Right lung (tissue), 5 donors: Measurements from ENCODE around the gene HMOX1. TPM values are rescaled to one million over a fixed set of nuclear protein-coding genes. Genes with fewer than 3 reads are reported as not detected.
"Not testable (repeated sequence)": the region's sequence is repeated elsewhere in the genome, so short reads cannot be mapped to it uniquely, and the experiment has no call there.

ENCODE experiments used
- DNase-seq, 2 donors: peaks; one replicate each; pipeline ENCODE4 v3.0.0-alpha.2; 2013
- polyA plus RNA-seq, 5 donors: library from polyadenylated mRNA; unstranded; fragments of 120-200 nt; gene quantifications; one replicate each; pipeline versions ENCODE4 v1.2.1 to v1.2.3, GENCODE V29; 2013; ENCODE audit warnings: inconsistent platforms in 1 of 5, low replicate concordance in 1 of 5; ENCODE audit not compliant: insufficient read length in 5 of 5, insufficient read depth in 1 of 5

HMOX1 gene
- polyA plus RNA-seq, 5 donors = 7.1 to 22.9 (median 10.5) TPM

- DNase-seq = no peak
Observed at GRCh38 chr22:35378621-35379020, 2.3 kb upstream of the HMOX1 start.

DNA sequence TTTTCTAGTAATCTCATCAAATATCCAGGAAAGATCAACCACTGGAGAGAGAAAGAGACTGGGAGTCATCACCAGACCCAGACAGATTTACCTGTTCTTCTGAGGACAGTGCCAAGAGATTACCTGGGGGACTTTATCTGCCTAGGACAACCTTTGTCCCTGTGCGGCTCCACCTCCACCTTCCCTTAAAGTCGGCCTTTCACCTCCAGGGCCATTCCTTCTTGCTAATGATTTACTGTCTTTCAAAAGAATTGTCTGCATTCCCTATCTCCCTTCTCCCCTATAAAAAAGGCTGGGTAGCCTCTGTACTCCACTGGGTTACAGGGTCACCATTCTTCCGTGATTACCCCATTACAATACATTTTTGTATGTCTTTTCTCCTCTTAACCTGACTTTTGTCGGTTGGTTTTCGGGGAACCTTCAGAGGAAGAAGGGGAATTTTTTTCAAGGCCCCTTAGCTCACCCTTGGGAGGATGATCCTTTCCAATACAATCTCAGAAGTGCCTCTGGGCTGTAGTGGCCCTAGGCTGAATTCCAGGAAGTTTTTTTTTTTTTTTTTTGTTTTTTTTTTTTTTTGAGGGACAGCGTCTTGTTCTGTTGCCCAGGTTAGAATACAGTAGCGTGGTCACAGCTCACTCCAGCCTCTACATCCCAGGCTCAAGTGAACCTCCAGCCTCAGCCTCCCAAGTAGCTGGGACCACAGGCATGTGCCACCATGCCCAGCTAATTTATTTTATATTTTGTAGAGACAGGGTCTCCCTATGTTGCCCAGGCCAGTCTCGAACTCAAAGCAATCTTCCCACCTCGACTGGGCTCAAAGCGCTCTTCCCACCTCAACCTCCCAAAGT, 1.5 kb upstream of the HMOX1 start:
- no peak for DNase-seq

GRCh38 chr22:35380013-35380412, 883 bp upstream of the HMOX1 start:
- DNase-seq = no peak

- DNase-seq = no peak
Observed at GRCh38 chr22:35381424-35382009, 621 bp downstream of the HMOX1 start.

DNA sequence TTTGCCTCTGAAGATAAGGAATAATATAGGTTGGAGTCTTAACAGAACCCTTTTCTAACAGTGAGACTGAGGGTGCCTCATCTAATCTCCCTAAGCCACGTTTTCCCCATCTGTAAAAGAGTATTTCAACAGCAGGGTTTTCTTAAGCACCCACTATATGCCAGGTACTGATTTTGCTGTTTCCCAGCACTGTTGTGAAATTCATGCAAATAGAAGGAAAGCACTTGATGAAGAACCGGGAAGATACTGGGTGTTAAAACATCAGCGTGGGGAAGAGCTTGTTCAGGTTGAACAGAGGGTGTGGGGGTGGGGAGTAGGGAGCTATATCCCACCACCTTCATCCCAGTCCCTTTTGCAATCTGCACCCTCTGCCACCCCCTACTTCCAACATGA, 2.8 kb downstream of the HMOX1 start:
- DNase-seq = no peak

DNA sequence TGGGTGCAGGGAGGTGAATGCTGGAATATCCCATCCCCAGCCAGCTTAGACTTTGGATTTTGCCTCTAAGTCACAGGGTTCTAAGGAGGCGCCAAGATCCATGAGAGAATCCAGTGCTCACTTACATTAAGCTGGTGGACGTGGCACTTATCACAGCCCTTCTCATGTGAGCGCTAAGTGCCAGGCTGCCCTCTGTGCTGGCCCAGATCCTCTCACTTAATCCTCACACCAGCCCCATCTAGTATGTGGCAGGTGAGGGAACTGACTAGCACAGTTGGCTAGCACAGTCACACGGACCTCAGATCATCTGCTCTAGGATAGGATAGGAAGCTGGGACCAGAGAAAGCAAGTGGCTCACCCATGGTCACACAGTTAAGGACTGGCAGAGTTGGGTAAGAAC, 3.6 kb downstream of the HMOX1 start:
- DNase-seq = no peak

DNA sequence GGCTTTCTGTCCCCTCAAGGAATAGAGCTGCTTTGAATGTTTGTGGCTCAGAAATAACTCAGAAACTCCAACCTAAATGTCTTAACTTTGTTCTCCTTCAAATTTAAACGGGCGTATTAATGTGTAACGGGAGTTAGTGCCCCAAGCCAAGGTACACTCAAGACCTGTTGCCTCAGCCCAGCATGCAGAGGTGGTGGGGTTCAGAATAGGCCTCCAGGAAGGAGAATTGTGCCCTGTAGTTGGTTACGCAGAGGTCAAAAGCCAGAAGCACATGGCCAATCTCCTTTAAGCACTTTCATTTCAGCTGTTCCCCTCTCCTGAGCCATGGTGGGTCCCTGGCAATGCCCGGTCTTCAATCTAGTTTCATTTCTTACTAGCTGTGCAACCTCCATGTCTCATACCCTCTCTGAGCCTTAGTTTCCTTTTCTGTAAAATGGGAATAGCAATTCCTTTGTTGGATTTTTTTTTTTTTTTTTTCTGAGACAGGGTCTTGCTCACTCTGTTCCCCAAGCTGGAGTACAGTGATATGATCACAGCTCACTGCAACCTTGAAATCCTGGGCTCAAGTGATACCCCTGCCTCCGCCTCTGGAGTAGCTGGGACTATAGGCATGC, 4.2 kb downstream of the HMOX1 start:
- no peak for DNase-seq

- no peak for DNase-seq
Observed at GRCh38 chr22:35386670-35387288, 5.9 kb downstream of the HMOX1 start.

DNA sequence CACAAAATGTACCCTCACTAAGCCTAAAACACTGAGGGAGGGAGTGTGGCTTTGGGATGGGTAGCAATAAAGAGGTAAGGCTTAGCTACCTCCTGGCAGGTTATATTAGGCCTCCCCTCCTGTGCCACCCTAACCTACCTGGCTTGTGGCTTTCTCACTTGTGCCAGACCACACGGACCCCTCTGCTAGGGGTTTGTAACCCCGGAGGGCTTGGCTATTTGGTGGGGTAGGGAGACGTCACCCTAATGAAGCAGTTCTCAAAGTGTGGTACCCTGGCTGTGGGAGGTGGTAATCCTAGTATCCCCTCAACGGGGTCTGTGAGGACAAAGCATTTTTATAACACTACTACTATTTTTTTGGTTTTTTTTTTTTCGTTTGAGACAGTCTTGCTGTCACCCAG, 10.0 kb downstream of the HMOX1 start:
- DNase-seq = no peak

GRCh38 chr22:35392357-35392756, 11.5 kb downstream of the HMOX1 start:
- DNase-seq = no peak

- no peak for DNase-seq
Observed at GRCh38 chr22:35393116-35394010, 12.5 kb downstream of the HMOX1 start.

DNA sequence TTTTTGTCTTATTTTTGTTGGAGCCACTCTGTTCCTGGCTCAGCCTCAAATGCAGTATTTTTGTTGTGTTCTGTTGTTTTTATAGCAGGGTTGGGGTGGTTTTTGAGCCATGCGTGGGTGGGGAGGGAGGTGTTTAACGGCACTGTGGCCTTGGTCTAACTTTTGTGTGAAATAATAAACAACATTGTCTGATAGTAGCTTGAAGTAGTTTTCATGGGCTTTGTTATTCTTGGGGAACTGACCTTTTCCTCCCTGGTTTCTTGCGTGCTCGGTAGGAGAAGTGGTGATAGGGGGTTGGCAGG, 13.1 kb downstream of the HMOX1 start:
- no peak for DNase-seq

DNA sequence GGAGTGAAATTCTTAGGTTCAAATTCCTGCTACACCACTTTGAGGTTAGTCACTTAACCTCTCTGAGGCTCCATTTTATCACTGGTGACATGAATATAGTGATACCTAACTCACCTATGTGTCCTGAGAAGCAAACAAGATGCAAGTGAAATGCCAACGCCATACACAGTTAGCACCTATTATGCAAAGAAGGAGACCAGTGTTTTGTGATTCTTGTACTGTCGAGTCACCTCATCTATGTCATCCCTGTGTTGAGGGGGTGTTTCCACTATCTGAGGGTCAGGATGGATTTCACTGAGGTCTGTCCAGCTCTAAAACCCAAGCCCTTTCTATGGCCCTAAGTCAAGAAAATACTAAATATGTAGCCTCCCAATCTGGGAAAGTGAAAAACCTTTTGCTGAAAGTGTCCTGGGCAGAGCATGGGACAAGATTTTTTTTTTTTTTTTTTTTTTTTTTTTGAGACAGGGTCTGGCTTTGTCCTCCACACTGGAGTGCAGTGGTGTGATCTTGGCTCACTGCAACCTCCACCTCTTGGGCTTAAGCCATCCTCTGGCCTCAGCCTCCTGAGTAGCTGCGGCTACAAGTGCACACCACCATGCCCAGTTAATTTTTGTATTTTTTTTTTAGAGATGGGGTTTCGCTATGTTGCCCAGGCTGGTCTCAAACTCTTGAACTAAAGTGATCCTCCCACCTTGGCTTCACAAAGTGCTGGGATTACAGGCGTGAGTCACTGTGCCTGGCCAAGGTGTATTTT, 14.1 kb downstream of the HMOX1 start:
- no peak for DNase-seq

DNA sequence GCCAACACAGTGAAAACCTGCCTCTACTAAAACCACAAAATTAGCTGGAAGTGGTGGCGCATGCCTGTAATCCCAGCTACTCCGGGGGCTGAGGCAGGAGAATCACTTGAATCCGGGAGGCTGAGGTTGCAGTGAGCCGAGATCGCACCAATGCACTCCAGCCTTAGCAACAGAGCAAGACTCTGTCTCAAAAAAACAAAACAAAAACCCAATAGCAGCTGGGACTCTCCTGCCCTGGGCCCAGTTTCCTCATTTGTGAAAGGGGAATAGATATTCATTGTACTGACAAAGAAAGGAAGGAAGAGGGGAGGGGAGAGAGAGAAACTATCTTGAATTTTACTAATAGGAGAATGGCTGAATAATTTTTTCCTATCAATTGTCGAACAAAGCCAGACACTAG, 15.7 kb downstream of the HMOX1 start:
- DNase-seq = not testable (repeated sequence)

GRCh38 chr22:35397095-35397904, 16.4 kb downstream of the HMOX1 start:
- DNase-seq = peak in 1 of 2 donors; percentile 33

DNA sequence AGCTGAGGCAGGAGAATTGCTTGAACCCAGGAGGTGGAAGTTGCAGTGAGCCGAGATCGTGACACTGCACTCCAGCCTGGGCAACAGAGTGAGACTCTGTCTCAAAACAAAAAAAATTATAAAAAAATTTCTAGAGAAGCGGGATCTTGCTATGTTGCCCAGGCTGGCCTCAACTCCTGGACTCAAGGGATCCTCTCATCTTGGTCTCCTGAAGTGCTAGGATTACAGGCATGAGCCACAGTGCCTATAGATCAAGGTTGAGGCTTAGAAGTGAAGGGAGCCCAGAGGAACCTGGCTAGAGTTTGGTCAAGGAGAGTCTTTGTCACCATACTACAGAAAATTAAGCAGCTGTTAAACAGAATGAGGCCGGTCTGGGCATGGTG, 17.7 kb downstream of the HMOX1 start:
- DNase-seq = no peak

DNA sequence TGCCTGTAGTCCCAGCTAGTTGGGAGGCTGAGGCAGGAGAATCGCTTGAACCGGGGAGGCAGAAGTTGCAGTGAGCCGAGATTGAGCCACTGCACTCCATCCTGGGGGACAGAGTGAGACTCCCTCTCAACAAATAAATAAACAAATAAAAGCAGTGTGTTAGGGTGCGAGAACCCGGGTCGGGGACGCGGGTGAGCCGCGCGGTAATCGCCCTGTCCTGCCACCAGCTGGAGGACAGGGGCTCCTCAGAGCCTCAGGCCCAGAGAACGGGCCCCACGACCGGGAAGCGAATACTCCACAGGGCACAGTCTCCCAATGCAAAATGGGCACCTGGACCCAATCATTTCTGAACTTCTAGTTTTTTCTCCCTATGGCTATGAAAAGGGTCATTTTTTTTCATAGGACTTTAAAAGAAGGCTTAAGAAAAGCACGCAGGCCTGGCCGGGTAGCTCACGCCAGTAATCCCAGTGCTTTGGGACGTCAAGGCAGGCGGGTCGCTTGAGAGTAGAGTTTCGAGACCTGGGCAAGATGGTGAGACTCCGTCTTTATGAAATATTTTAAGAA, 18.3 kb downstream of the HMOX1 start:
- DNase-seq = no peak

DNA sequence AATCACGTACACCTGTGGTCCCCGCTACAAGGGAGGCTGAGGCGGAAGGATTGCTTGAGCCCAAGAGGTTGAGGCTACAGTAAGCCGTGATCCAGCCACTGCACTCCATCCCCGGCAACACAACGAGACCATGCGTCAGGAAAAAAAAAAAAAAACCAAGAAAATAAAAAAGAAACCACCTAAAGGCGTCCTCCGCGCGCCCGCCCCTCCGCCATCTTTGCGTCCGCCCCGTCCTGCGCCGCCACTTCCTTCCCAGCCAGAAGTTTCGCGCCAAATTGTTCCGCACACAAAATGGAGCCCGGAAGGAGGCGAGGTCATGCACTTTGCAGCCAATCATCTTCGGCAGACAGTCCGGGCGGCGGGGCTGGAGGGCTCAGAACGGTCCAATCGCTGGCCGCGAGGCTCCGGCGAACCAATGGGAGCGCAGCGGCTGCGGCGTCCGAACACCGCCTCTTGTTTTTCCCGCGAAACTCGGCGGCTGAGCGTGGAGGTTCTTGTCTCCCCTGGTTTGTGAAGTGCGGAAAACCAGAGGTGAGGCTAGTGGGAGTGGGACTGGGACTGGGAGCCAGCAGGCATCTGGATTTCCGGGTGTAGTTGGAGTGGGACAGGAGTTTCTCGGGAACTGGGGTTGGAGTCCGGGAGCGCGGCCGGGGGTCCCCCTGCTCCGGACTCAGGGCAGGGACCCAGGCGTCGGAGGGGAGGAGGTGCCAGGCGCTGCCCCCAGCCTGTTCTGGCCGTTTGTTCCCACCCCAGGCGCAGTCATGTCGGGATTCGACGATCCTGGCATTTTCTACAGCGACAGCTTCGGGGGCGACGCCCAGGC, 19.0 kb downstream of the HMOX1 start, which contains the start of gene MCM5:
TSS of gene MCM5 (plus strand) at position 463 of the 823 bp plus-strand sequence. CDS start at position 762, 299 bp downstream.
- DNase-seq = peak; percentile 96 to 97

DNA sequence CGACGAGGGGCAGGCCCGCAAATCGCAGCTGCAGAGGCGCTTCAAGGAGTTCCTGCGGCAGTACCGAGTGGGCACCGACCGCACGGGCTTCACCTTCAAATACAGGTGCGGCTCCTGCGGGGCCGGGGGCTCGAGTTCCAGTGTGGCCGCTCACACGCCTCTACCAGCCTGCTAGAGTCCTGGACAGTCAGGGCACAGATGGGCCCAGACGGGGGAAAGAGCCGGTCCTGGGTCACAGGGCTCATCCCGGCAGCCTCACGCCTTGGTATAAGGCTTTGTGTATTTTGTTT, 19.6 kb downstream of the HMOX1 start:
- DNase-seq = no peak
